ENCODE data around the gene VSIG10L. TPM values are rescaled to one million over a fixed set of nuclear protein-coding genes. Genes with fewer than 3 reads are reported as not detected.
A peak's percentile ranks its signal among the peaks of the same experiment; 100 is the strongest.

Gene VSIG10L
- total and polyA plus RNA-seq, 4 donors = 2.6 to 12.7 (median 8.4) TPM

DNA sequence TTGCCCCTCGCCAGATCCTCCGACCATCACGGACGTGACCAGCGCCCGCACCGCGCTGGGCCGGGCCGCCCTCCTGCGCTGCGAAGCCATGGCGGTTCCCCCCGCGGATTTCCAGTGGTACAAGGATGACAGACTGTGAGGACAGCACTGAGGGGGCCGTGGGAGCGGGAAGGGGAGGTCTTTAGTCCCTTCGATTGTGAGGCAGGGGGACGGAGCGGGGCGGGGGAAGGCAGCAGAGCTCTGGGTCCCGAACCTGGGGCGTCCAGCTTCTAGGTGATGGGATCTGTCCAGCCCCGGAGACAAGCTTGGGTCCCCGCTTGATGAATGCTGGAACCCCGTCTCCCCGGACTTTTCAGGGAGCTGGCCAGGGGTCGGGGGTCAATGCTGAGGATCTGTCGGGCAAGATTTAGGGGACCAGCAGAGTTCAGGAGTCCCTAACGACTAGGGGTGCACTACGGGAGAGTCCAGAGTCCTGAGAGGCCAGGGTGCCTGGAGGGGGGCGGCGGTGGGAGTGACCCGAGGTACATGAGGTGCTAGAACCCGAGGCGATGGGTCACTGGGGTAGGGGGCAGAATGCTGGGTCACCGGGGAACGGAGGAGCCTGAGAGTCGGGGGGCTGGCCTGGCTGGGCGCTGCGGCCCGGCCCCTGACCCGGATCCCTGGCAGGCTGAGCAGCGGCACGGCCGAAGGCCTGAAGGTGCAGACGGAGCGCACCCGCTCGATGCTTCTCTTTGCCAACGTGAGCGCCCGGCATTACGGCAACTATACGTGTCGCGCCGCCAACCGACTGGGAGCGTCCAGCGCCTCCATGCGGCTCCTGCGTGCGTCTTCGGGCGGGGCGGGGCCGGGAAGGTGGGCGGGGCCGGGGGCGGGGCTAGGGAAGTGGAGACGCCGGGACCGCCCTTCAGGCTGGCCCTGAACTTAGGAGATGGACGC lies 14.6 kb downstream of the VSIG10L start:
- peaks cover 18% of the 10 kb centered on the region for H3K4me1 ChIP-seq (ENCODE audit: control insufficient read depth, insufficient read depth, low read length)
- H3K36me3 ChIP-seq (ENCODE audit: control insufficient read depth, insufficient read depth, low read length) = peaks cover 67% of the 10 kb centered on the region
- peak in 2 of 6 donors; percentile 74 to 76 for DNase-seq (ENCODE audit: low read depth in 4 of 6, low spot score in 6 of 6)
- no peak overlapping the region for H3K27ac ChIP-seq (ENCODE audit: low read depth, low read length)
- H3K4me3 ChIP-seq (ENCODE audit: low read depth, low read length) = no peak overlapping the region
- H3K27me3 ChIP-seq (ENCODE audit: control insufficient read depth, insufficient read depth, low read length) = no peaks in the 10 kb centered on the region
- 22% methylated on average over 75 of the region's 75 CpGs for WGBS (ENCODE audit: insufficient coverage)
- no peaks in the 10 kb centered on the region for H3K9me3 ChIP-seq (ENCODE audit: control insufficient read depth, insufficient read depth, low read length)

DNA sequence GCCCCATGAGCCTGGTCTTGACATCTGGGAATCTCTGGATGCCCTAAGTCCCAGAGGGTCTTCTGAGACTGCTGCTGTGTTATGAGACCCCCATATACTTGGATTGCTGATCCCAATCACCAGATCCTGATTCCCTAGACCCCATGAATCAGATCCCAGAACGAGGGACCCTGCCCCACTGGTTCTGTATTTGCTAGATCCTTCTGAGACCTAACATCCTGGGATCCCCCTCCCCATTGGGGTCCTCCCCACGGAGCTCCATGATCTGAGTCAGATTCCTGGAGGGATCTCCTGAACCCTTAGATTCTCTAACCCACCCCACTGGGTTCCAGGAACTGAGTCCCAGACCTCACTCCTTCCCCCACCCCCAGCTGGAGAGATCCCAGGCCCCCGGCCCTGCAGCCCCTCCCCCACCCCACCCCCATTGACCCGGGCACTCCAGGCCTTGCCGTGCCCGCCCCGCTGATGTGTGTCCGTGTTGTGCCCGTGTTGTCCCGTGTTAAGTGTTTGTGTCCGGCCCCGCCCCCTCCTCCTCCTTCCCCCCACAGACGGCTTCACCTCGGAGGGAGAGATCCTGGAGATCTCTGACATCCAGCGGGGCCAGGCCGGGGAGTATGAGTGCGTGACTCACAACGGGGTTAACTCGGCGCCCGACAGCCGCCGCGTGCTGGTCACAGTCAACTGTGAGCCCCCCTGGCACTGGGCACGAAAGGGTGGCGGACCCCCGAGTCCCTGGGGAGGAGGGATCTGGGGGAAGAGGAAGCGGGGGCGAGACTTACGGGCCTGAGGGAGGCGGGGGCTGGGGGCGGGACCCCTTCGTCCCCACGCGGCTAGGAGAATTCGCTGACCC lies 15.5 kb downstream of the VSIG10L start:
- Histone ChIP-seq H3K27ac (ENCODE audit: low read depth, low read length) (no peak overlapping the region), H3K4me3 (ENCODE audit: low read depth, low read length) (no peak overlapping the region), H3K9me3 (ENCODE audit: control insufficient read depth, insufficient read depth, low read length) (no peaks in the 10 kb centered on the region), H3K36me3 (ENCODE audit: control insufficient read depth, insufficient read depth, low read length) (peaks cover 74% of the 10 kb centered on the region), H3K4me1 (ENCODE audit: control insufficient read depth, insufficient read depth, low read length) (peaks cover 18% of the 10 kb centered on the region), H3K27me3 (ENCODE audit: control insufficient read depth, insufficient read depth, low read length) (no peaks in the 10 kb centered on the region)
- WGBS (ENCODE audit: insufficient coverage) = 34% methylated on average over 25 of the region's 36 CpGs
- no peak for DNase-seq (ENCODE audit: low read depth in 4 of 6, low spot score in 6 of 6)

DNA sequence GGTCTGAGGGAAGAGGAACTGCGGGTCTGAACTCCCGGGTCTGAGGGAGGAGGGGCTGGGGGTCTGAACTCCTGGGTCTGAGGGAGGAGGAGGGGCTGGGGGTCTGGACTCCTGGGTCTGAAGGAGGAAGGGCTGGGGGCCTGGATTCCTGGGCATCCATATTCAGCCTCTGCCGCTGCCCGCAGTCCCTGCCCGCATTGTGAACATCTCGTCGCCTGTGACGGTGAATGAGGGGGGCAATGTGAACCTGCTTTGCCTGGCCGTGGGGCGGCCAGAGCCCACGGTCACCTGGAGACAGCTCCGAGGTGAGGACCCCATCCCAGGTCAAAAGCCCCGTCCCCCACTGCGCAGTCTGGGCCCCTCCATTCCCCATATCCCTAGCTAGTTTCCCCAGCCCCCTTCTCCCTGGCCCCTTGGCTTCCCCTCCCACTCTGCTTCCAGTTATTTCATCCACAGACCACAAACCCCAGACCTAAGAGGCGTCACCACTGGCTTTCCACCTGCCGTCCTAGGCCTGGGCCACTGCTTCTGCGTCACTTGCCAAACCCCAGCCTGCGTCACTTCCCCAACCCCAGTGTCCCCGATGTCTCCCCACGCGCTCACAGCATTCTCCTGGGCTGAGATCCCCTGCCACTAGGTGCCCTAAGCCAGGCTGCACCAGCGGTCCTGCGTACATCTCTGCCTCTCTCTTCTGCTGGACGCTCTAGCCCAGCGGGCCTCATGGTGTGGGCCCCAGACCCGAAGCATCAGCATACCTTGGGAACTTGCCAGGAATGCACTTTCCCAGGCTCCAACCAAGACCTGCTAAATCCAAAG lies 16.6 kb downstream of the VSIG10L start:
- peaks cover 20% of the 10 kb centered on the region for H3K4me1 ChIP-seq (ENCODE audit: control insufficient read depth, insufficient read depth, low read length)
- no peaks in the 10 kb centered on the region for H3K27me3 ChIP-seq (ENCODE audit: control insufficient read depth, insufficient read depth, low read length)
- H3K27ac ChIP-seq (ENCODE audit: low read depth, low read length) = no peak overlapping the region
- WGBS (ENCODE audit: insufficient coverage) = 89% methylated on average over 26 of the region's 26 CpGs
- H3K4me3 ChIP-seq (ENCODE audit: low read depth, low read length) = no peak overlapping the region
- no peaks in the 10 kb centered on the region for H3K9me3 ChIP-seq (ENCODE audit: control insufficient read depth, insufficient read depth, low read length)
- DNase-seq (ENCODE audit: low read depth in 4 of 6, low spot score in 6 of 6) = no peak
- peaks cover 74% of the 10 kb centered on the region for H3K36me3 ChIP-seq (ENCODE audit: control insufficient read depth, insufficient read depth, low read length)

DNA sequence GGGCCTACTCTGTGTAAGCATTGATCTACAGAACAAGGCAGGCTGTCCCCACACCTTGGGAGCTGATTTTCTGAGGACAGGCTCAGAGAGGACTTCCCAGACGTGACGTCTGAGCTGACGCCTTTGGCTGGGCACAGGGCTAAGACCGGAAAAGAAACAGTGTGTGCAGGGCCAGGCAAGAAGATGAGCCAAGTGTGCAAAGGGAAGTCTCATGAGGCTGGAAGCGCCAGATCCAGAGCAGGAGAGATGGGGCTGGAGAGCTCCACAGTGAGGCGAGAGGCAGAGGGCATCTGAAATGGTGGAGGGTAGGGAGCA lies 17.8 kb downstream of the VSIG10L start:
- H3K27me3 ChIP-seq (ENCODE audit: control insufficient read depth, insufficient read depth, low read length) = no peaks in the 10 kb centered on the region
- H3K27ac ChIP-seq (ENCODE audit: low read depth, low read length) = no peak overlapping the region
- peaks cover 33% of the 10 kb centered on the region for H3K4me1 ChIP-seq (ENCODE audit: control insufficient read depth, insufficient read depth, low read length)
- DNase-seq (ENCODE audit: low read depth in 4 of 6, low spot score in 6 of 6) = no peak
- no peak overlapping the region for H3K4me3 ChIP-seq (ENCODE audit: low read depth, low read length)
- no peaks in the 10 kb centered on the region for H3K9me3 ChIP-seq (ENCODE audit: control insufficient read depth, insufficient read depth, low read length)
- WGBS (ENCODE audit: insufficient coverage) = 80% methylated on average over 6 of the region's 6 CpGs
- H3K36me3 ChIP-seq (ENCODE audit: control insufficient read depth, insufficient read depth, low read length) = peaks cover 65% of the 10 kb centered on the region

DNA sequence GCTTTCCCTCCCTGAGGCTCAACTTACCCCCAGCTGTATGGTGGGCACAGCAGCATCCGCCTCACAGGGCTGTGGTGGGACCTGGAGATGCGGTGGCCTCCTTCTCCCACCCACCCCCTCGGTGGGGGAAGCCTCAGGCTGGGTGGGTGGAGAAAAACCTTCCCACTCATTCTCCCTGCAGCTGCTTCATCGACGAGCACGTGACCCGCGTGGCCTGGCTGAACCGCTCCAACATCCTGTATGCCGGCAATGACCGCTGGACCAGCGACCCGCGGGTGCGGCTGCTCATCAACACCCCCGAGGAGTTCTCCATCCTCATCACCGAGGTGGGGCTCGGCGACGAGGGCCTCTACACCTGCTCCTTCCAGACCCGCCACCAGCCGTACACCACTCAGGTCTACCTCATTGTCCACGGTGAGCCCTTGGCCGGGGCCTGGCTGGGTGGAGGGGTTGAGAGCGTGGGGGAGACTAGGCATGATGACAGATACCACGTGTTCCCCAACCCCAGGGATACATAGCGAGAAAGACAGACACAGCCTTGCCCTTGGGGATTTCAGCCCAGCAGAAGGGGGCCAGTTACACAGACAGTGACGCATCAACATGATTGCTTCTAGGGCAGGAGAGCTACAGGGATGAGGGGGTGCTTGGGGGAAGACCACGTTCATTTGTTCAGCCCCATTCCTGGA lies 18.3 kb downstream of the VSIG10L start:
- no peak for DNase-seq (ENCODE audit: low read depth in 4 of 6, low spot score in 6 of 6)
- Histone ChIP-seq H3K27ac (ENCODE audit: low read depth, low read length) (no peak overlapping the region), H3K36me3 (ENCODE audit: control insufficient read depth, insufficient read depth, low read length) (peaks cover 63% of the 10 kb centered on the region), H3K4me3 (ENCODE audit: low read depth, low read length) (no peak overlapping the region), H3K4me1 (ENCODE audit: control insufficient read depth, insufficient read depth, low read length) (peaks cover 38% of the 10 kb centered on the region), H3K27me3 (ENCODE audit: control insufficient read depth, insufficient read depth, low read length) (no peaks in the 10 kb centered on the region), H3K9me3 (ENCODE audit: control insufficient read depth, insufficient read depth, low read length) (no peaks in the 10 kb centered on the region)
- WGBS (ENCODE audit: insufficient coverage) = 67% methylated on average over 18 of the region's 29 CpGs

DNA sequence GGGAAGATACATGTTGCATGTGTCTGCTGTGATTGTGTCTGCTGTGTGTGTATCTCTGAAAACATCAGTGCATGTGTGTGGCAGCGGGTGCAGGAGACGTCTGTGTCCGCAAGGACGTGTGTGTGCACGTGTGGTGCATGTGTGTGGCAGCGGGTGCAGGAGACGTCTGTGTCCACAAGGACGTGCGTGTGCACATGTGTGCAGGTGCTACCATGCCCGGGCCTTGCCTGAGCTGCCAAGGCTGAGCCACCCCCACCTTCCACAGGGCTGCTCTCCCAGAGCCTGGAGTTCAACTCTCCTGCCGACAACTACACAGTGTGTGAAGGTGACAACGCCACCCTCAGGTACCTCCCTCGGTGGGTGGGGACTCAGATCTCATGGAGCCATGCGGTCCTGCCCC lies 20.1 kb downstream of the VSIG10L start:
- Histone ChIP-seq H3K4me3 (ENCODE audit: low read depth, low read length) (no peak overlapping the region), H3K36me3 (ENCODE audit: control insufficient read depth, insufficient read depth, low read length) (peaks cover 53% of the 10 kb centered on the region), H3K9me3 (ENCODE audit: control insufficient read depth, insufficient read depth, low read length) (no peaks in the 10 kb centered on the region), H3K27me3 (ENCODE audit: control insufficient read depth, insufficient read depth, low read length) (no peaks in the 10 kb centered on the region), H3K27ac (ENCODE audit: low read depth, low read length) (no peak overlapping the region), H3K4me1 (ENCODE audit: control insufficient read depth, insufficient read depth, low read length) (peaks cover 27% of the 10 kb centered on the region)
- WGBS (ENCODE audit: insufficient coverage) = 89% methylated on average over 12 of the region's 14 CpGs
- no peak for DNase-seq (ENCODE audit: low read depth in 4 of 6, low spot score in 6 of 6)

DNA sequence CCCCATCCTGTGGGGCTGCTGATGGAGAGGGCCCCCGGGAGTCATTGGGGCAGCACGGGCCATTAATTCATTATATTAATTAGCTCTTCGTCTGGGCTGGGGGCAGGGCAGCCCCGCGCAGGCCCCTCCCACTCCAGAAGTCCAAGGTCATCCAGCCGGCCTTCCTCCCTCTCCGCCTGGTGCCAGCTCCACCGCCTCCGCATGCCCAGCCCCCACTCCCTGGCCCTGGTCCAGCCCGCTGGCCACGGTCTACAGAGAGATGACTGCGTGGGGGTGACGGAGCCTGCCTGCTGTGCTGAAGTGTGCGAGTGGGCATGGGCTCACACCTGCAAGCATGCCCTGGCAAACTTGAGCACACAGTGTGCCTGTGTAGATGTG lies 21.7 kb downstream of the VSIG10L start:
- Histone ChIP-seq H3K9me3 (ENCODE audit: control insufficient read depth, insufficient read depth, low read length) (no peaks in the 10 kb centered on the region), H3K27me3 (ENCODE audit: control insufficient read depth, insufficient read depth, low read length) (no peaks in the 10 kb centered on the region), H3K27ac (ENCODE audit: low read depth, low read length) (no peak overlapping the region), H3K4me1 (ENCODE audit: control insufficient read depth, insufficient read depth, low read length) (peaks cover 27% of the 10 kb centered on the region), H3K36me3 (ENCODE audit: control insufficient read depth, insufficient read depth, low read length) (peaks cover 39% of the 10 kb centered on the region), H3K4me3 (ENCODE audit: low read depth, low read length) (no peak overlapping the region)
- 7% methylated on average over 14 of the region's 14 CpGs for WGBS (ENCODE audit: insufficient coverage)
- DNase-seq (ENCODE audit: low read depth in 4 of 6, low spot score in 6 of 6) = peak in 2 of 6 donors; percentile 53 to 78

DNA sequence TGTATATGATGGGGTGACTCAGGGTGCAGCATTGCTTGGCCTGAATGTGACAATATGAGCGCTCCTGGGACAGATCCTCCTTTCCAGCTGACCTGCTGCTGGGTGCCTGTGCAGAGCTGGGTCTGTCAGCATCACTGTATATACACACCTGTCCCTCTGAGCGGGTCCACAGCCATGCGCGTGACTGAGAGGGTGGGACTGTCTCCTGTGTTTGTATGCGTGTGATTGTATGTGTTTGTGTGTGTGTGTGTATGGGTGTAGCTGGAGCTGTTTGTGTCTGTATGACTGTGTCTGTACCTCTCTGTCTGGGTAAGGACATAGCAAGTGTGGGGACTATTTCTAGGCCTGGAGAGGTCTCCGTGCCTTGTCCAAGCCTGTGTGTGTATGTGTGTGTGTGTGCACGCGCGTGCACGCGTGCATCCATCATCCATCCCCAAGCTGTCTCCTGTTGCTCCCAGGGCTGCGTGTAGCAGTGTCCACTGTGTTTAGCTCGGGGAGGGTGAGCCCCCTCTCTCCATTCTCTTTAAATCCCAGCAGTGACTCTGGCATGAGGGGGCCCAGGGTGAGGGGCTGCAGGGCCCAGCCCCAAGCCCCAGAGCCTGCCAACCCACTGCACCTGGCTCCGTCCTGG lies 22.2 kb downstream of the VSIG10L start:
- peaks cover 35% of the 10 kb centered on the region for H3K36me3 ChIP-seq (ENCODE audit: control insufficient read depth, insufficient read depth, low read length)

More for the DNA sequence above, 22.2 kb downstream of the VSIG10L start:
- peak in 1 of 6 donors; percentile 63 for DNase-seq (ENCODE audit: low read depth in 4 of 6, low spot score in 6 of 6)
- no peak overlapping the region for H3K27ac ChIP-seq (ENCODE audit: low read depth, low read length)
- no peaks in the 10 kb centered on the region for H3K27me3 ChIP-seq (ENCODE audit: control insufficient read depth, insufficient read depth, low read length)
- no peaks in the 10 kb centered on the region for H3K9me3 ChIP-seq (ENCODE audit: control insufficient read depth, insufficient read depth, low read length)
- H3K4me3 ChIP-seq (ENCODE audit: low read depth, low read length) = no peak overlapping the region
- H3K4me1 ChIP-seq (ENCODE audit: control insufficient read depth, insufficient read depth, low read length) = peaks cover 27% of the 10 kb centered on the region
- WGBS (ENCODE audit: insufficient coverage) = 51% methylated on average over 6 of the region's 14 CpGs

All from spinal cord (tissue), 10 donors.